Naive thymus-derived CD4-positive, alpha-beta T cell (primary cell): ENCODE data around the gene SLC22A14. TPM values are rescaled to one million over a fixed set of nuclear protein-coding genes. Genes with fewer than 3 reads are reported as not detected.

ENCODE experiments used
- ATAC-seq: fragments of 150-1000 bp; cut with Tn5 transposase; 2 replicates; pipeline ENCODE4 v1.10.0; 2021; ENCODE audit warnings: mild to moderate bottlenecking, moderate library complexity
- CTCF ChIA-PET: fragments of 350-600 bp; sonication (Branson Sonifier 250); formaldehyde crosslinking; loops from one replicate; lab custom pipeline; 2021; ENCODE audit warnings: antibody characterized with exemption; lab: Charles Lee
- POLR2A ChIA-PET: fragments of 350-600 bp; sonication (Branson Sonifier 250); formaldehyde crosslinking; loops from one replicate; lab custom pipeline; 2021; ENCODE audit warnings: antibody characterized with exemption, inconsistent platforms; lab: Charles Lee
- DNase-seq, 9 donors: peaks; one replicate each; pipeline versions ENCODE4 v3.0.0 to v3.0.0-alpha.2; 2020 to 2022; ENCODE audit warnings: mixed read lengths in 1 of 9
- H3K27ac ChIP-seq: one replicate; pipeline ENCODE4 v1.7.0; 2013; ENCODE audit warnings: mild to moderate bottlenecking, low read depth, low read length, moderate library complexity
- H3K27me3 ChIP-seq, 2 donors: one replicate each; pipeline ENCODE4 v1.7.0; 2013; ENCODE audit warnings: low read length in 2 of 2, mild to moderate bottlenecking in 2 of 2, moderate library complexity in 2 of 2; ENCODE audit not compliant: control insufficient read depth in 2 of 2, insufficient read depth in 2 of 2
- H3K36me3 ChIP-seq, 3 experiments: 1 replicate in 2 of 3; 2 replicates in 1 of 3; pipeline ENCODE4 v1.7.0; 2013; ENCODE audit warnings: low read length in 3 of 3, mild to moderate bottlenecking in 3 of 3, moderate library complexity in 1 of 3; ENCODE audit not compliant: insufficient read depth in 3 of 3, control insufficient read depth in 2 of 3
- H3K4me1 ChIP-seq, 2 donors: one replicate each; pipeline ENCODE4 v1.7.0; 2013; ENCODE audit warnings: low read length in 2 of 2, mild to moderate bottlenecking in 2 of 2, moderate library complexity in 1 of 2; ENCODE audit not compliant: control insufficient read depth in 2 of 2, insufficient read depth in 2 of 2
- H3K4me3 ChIP-seq: 2 replicates; pipeline ENCODE4 v1.7.0; 2013; ENCODE audit warnings: mild to moderate bottlenecking, low read length
- H3K9me3 ChIP-seq, 3 experiments: 1 replicate in 2 of 3; 2 replicates in 1 of 3; pipeline ENCODE4 v1.7.0; 2013; ENCODE audit warnings: low read length in 3 of 3; ENCODE audit not compliant: control insufficient read depth in 2 of 3
- H3K27ac Mint-ChIP-seq, 9 donors: one replicate each; pipeline ENCODE4 v1.8.0; 2020 to 2022; ENCODE audit warnings: mixed read lengths in 9 of 9, mild to moderate bottlenecking in 8 of 9, moderate library complexity in 5 of 9, inconsistent platforms in 2 of 9
- H3K27me3 Mint-ChIP-seq, 5 donors: one replicate each; pipeline ENCODE4 v1.8.0; 2021 to 2022; ENCODE audit warnings: mixed read lengths in 5 of 5, mild to moderate bottlenecking in 1 of 5
- H3K36me3 Mint-ChIP-seq, 5 donors: one replicate each; pipeline ENCODE4 v1.8.0; 2020 to 2022; ENCODE audit warnings: mixed read lengths in 5 of 5, mild to moderate bottlenecking in 3 of 5, inconsistent platforms in 1 of 5
- H3K4me1 Mint-ChIP-seq, 7 donors: one replicate each; pipeline ENCODE4 v1.8.0; 2020 to 2022; ENCODE audit warnings: mixed read lengths in 7 of 7, mild to moderate bottlenecking in 3 of 7, inconsistent platforms in 1 of 7
- H3K4me3 Mint-ChIP-seq, 10 donors: one replicate each; pipeline ENCODE4 v1.8.0; 2020 to 2022; ENCODE audit warnings: mild to moderate bottlenecking in 10 of 10, mixed read lengths in 10 of 10, moderate library complexity in 6 of 10, inconsistent platforms in 2 of 10
- H3K9me3 Mint-ChIP-seq, 11 donors: one replicate each; pipeline ENCODE4 v1.8.0; 2020 to 2022; ENCODE audit warnings: mixed read lengths in 11 of 11, mild to moderate bottlenecking in 4 of 11, inconsistent platforms in 1 of 11, moderate library complexity in 1 of 11
- intact Hi-C, 2 donors: fragments of 100-400 bp; cut with micrococcal nuclease; formaldehyde crosslinking; loops; one replicate each; pipeline ENCODE4 v1.15.1; 2023
- polyA plus RNA-seq, 2 donors: library from polyadenylated mRNA; unstranded; fragments of 300-500 nt; fragmentation: Illumina TruSeq; gene quantifications; one replicate each; pipeline ENCODE4 v1.2.3, GENCODE V29; 2021
- total RNA-seq, 6 experiments: library from RNA in 5 of 6; stranded (reverse) in 5 of 6; gene quantifications; 1 replicate in 5 of 6; 2 replicates in 1 of 6; pipeline ENCODE4 v1.2.3 and lab custom pipeline; 2021 to 2026

Gene SLC22A14
- total and polyA plus RNA-seq, 7 experiments from 2014 or later = 0.15 TPM; not detected in 6

- Mint-ChIP-seq H3K9me3 (peaks cover 0 to 6% (median 0%) of the 10 kb centered on the region in 11 donors), H3K4me3 (no peak overlapping the region), H3K27ac (peak overlapping the region in 1 of 9 donors; percentile 59), H3K4me1 (peaks cover 9 to 19% (median 12%) of the 10 kb centered on the region in 7 donors), H3K27me3 (no peaks in the 10 kb centered on the region), H3K36me3 (peaks cover 0 to 25% (median 10%) of the 10 kb centered on the region in 5 donors)
- no peaks in the 10 kb centered on the region for H3K27me3 ChIP-seq
- H3K27ac ChIP-seq = no peak overlapping the region
- no peaks in the 10 kb centered on the region for H3K36me3 ChIP-seq
- no peaks in the 10 kb centered on the region for H3K4me1 ChIP-seq
- intact Hi-C loops = no loop called here
- no peaks in the 10 kb centered on the region for H3K9me3 ChIP-seq
- ATAC-seq (no peak), DNase-seq (no peak)
- H3K4me3 ChIP-seq = no peak overlapping the region
- ChIA-PET CTCF (no interaction called here), POLR2A (interaction anchor here (0.6 kb wide), 1 partner anchor 100 kb away, joined by 5 read pairs; no protein-coding TSS in a partner anchor)
Observed at GRCh38 chr3:38365469-38366062, 83.5 kb downstream of the SLC22A14 start.

- no peak overlapping the region for H3K4me3 ChIP-seq
- intact Hi-C loops = no loop called here
- no peaks in the 10 kb centered on the region for H3K4me1 ChIP-seq
- H3K9me3 ChIP-seq = no peaks in the 10 kb centered on the region
- Mint-ChIP-seq H3K4me1 (peaks cover 9 to 19% (median 12%) of the 10 kb centered on the region in 7 donors), H3K36me3 (peaks cover 0 to 30% (median 10%) of the 10 kb centered on the region in 5 donors), H3K27me3 (no peaks in the 10 kb centered on the region), H3K27ac (no peak overlapping the region), H3K4me3 (no peak overlapping the region), H3K9me3 (peaks cover 0 to 6% (median 0%) of the 10 kb centered on the region in 11 donors)
- POLR2A ChIA-PET = interaction anchor here (0.6 kb wide), 1 partner anchor 100 kb away, joined by 5 read pairs; no protein-coding TSS in a partner anchor
- no peak overlapping the region for H3K27ac ChIP-seq
- no peak for DNase-seq
- H3K36me3 ChIP-seq = no peaks in the 10 kb centered on the region
- CTCF ChIA-PET = no interaction called here
- no peaks in the 10 kb centered on the region for H3K27me3 ChIP-seq
- no peak for ATAC-seq
Observed at GRCh38 chr3:38366082-38366481, 84.0 kb downstream of the SLC22A14 start.

GRCh38 chr3:38367779-38368178 lies 85.7 kb downstream of the SLC22A14 start:
- no peaks in the 10 kb centered on the region for H3K36me3 ChIP-seq
- no peak overlapping the region for H3K4me3 Mint-ChIP-seq
- ChIA-PET POLR2A (no interaction called here), CTCF (no interaction called here)
- intact Hi-C loops = no loop called here
- H3K36me3 Mint-ChIP-seq = peaks cover 0 to 32% (median 11%) of the 10 kb centered on the region in 5 donors
- DNase-seq (no peak), ATAC-seq (no peak)
- H3K4me1 Mint-ChIP-seq = peaks cover 11 to 25% (median 13%) of the 10 kb centered on the region in 7 donors
- peaks cover 0 to under 1% (median 0%) of the 10 kb centered on the region in 5 donors for H3K27me3 Mint-ChIP-seq
- no peak overlapping the region for H3K4me3 ChIP-seq
- no peaks in the 10 kb centered on the region for H3K9me3 ChIP-seq
- H3K27ac Mint-ChIP-seq = no peak overlapping the region
- H3K9me3 Mint-ChIP-seq = peaks cover 0 to 6% (median 0%) of the 10 kb centered on the region in 11 donors
- H3K27ac ChIP-seq = no peak overlapping the region
- peaks cover 0 to 2% of the 10 kb centered on the region in 2 donors for H3K4me1 ChIP-seq
- H3K27me3 ChIP-seq = no peaks in the 10 kb centered on the region

Other genes starting within 250 kb of the SLC22A14 start
- 1 to 10 TPM; 1.5 to 9.4 (median 7.5) TPM for gene DLEC1, start 243.1 kb upstream of the SLC22A14 start, total RNA-seq
- under 1 TPM; 0.41 to 0.73 TPM for gene DLEC1, start 243.1 kb upstream of the SLC22A14 start, polyA plus RNA-seq
- 100 to 1,000 TPM in 1 of 5 experiments, 10 to 100 TPM in 4; 88.1 to 129 (median 91.0) TPM for gene ACAA1, start 145.2 kb upstream of the SLC22A14 start, total RNA-seq
- gene ACAA1, start 145.2 kb upstream of the SLC22A14 start, polyA plus RNA-seq = 10 to 100 TPM; 64.4 to 65.9 TPM
- gene MYD88, start 143.6 kb upstream of the SLC22A14 start, total RNA-seq = 100 to 1,000 TPM in 1 of 5 experiments, 10 to 100 TPM in 4; 35.2 to 108 (median 41.6) TPM
- gene MYD88, start 143.6 kb upstream of the SLC22A14 start, polyA plus RNA-seq = 10 to 100 TPM; 52.8 to 75.4 TPM
- gene OXSR1, start 116.8 kb upstream of the SLC22A14 start, total RNA-seq = 10 to 100 TPM; 35.0 to 59.7 (median 38.8) TPM
- 10 to 100 TPM; 12.3 to 14.4 TPM for gene OXSR1, start 116.8 kb upstream of the SLC22A14 start, polyA plus RNA-seq
- 1 to 10 TPM in 1 of 5 experiments, under 1 TPM in 4; 0.53 to 1.9 (median 0.62) TPM for gene SLC22A13, start 16.5 kb upstream of the SLC22A14 start, total RNA-seq
- not detected for gene SLC22A13, start 16.5 kb upstream of the SLC22A14 start, polyA plus RNA-seq
- 1 to 10 TPM in 4 of 5 experiments, under 1 TPM in 1; 1.00 to 6.7 (median 2.1) TPM for gene XYLB, start 64.5 kb downstream of the SLC22A14 start, total RNA-seq
- 1 to 10 TPM in 1 of 2 donors, under 1 TPM in 1; 0.37 to 1.4 TPM for gene XYLB, start 64.5 kb downstream of the SLC22A14 start, polyA plus RNA-seq
- gene ACVR2B, start 171.6 kb downstream of the SLC22A14 start, total RNA-seq = 10 to 100 TPM in 2 of 5 experiments, 1 to 10 TPM in 3; 3.8 to 14.0 (median 8.3) TPM
- gene ACVR2B, start 171.6 kb downstream of the SLC22A14 start, polyA plus RNA-seq = 1 to 10 TPM in 1 of 2 donors, under 1 TPM in 1; 0.71 to 1.7 TPM
- 10 to 100 TPM; 20.4 to 31.0 (median 21.3) TPM for gene EXOG, start 214.0 kb downstream of the SLC22A14 start, total RNA-seq
- gene EXOG, start 214.0 kb downstream of the SLC22A14 start, polyA plus RNA-seq = 1 to 10 TPM; 6.1 to 6.6 TPM